CD4-positive, alpha-beta memory T cell (primary cell): ENCODE measurements around the gene IPO9. TPM values are rescaled to one million over a fixed set of nuclear protein-coding genes. Genes with fewer than 3 reads are reported as not detected.

Experiments used
- CTCF ChIA-PET: fragments of 350-600 bp; sonication (Branson Sonifier 250); formaldehyde crosslinking; loops from one replicate; lab custom pipeline; 2021; ENCODE audit warnings: inconsistent platforms; ENCODE audit not compliant: partially characterized antibody; lab: Charles Lee
- POLR2A ChIA-PET: fragments of 350-600 bp; sonication (Branson Sonifier 250); formaldehyde crosslinking; loops from one replicate; lab custom pipeline; 2021; ENCODE audit not compliant: partially characterized antibody; lab: Charles Lee
- DNase-seq, 5 donors: peaks; one replicate each; pipeline versions ENCODE4 v3.0.0 to v3.0.0-alpha.2; 2020 to 2022; ENCODE audit warnings: mixed read lengths in 1 of 5
- H3K27ac ChIP-seq: one replicate; pipeline ENCODE4 v1.7.0; 2013; ENCODE audit warnings: low read depth, low read length
- H3K27me3 ChIP-seq: 2 replicates; pipeline ENCODE4 v1.7.0; 2013; ENCODE audit warnings: mild to moderate bottlenecking, low read length, moderate library complexity; ENCODE audit not compliant: insufficient read depth
- H3K36me3 ChIP-seq: 2 replicates; pipeline ENCODE4 v1.7.0; 2013; ENCODE audit warnings: mild to moderate bottlenecking, low read length, moderate library complexity; ENCODE audit not compliant: insufficient read depth
- H3K4me1 ChIP-seq: 2 replicates; pipeline ENCODE4 v1.7.0; 2013; ENCODE audit warnings: mild to moderate bottlenecking, low read length, moderate library complexity; ENCODE audit not compliant: insufficient read depth
- H3K4me3 ChIP-seq, 2 donors: one replicate each; pipeline ENCODE4 v1.7.0; 2013; ENCODE audit warnings: low read length in 2 of 2, mild to moderate bottlenecking in 1 of 2
- H3K9me3 ChIP-seq, 2 donors: one replicate each; pipeline ENCODE4 v1.7.0; 2013; ENCODE audit warnings: low read length in 2 of 2, control low read depth in 1 of 2; ENCODE audit not compliant: control insufficient read depth in 1 of 2
- H3K27ac Mint-ChIP-seq, 7 donors: one replicate each; pipeline ENCODE4 v1.8.0; 2020 to 2021; ENCODE audit warnings: mixed read lengths in 7 of 7, mild to moderate bottlenecking in 6 of 7, inconsistent platforms in 3 of 7, moderate library complexity in 3 of 7
- H3K27me3 Mint-ChIP-seq, 2 donors: one replicate each; pipeline ENCODE4 v1.8.0; 2020 to 2021; ENCODE audit warnings: mixed read lengths in 2 of 2
- H3K36me3 Mint-ChIP-seq, 2 donors: one replicate each; pipeline ENCODE4 v1.8.0; 2020 to 2021; ENCODE audit warnings: mixed read lengths in 2 of 2, inconsistent platforms in 1 of 2, mild to moderate bottlenecking in 1 of 2
- H3K4me1 Mint-ChIP-seq, 4 donors: one replicate each; pipeline ENCODE4 v1.8.0; 2020 to 2021; ENCODE audit warnings: mixed read lengths in 4 of 4, mild to moderate bottlenecking in 1 of 4
- H3K4me3 Mint-ChIP-seq, 8 donors: one replicate each; pipeline ENCODE4 v1.8.0; 2020 to 2021; ENCODE audit warnings: mixed read lengths in 8 of 8, mild to moderate bottlenecking in 7 of 8, moderate library complexity in 6 of 8, inconsistent platforms in 3 of 8
- H3K9me3 Mint-ChIP-seq, 8 donors: one replicate each; pipeline ENCODE4 v1.8.0; 2020 to 2021; ENCODE audit warnings: mixed read lengths in 8 of 8, mild to moderate bottlenecking in 5 of 8, inconsistent platforms in 3 of 8, moderate library complexity in 1 of 8
- intact Hi-C: fragments of 100-400 bp; cut with micrococcal nuclease; formaldehyde crosslinking; loops from one replicate; pipeline ENCODE4 v1.15.1; 2023
- polyA plus RNA-seq, 2 donors: library from polyadenylated mRNA; unstranded; fragments of 300-500 nt; fragmentation: Illumina TruSeq; gene quantifications; one replicate each; pipeline ENCODE4 v1.2.3, GENCODE V29; 2021
- total RNA-seq, 2 experiments: library from RNA; stranded (reverse); gene quantifications; one replicate each; pipeline ENCODE4 v1.2.3, GENCODE V29; 2021

Gene IPO9
- total and polyA plus RNA-seq, 4 experiments from 2014 or later, result 13.1 to 42.7 (median 30.7) TPM

DNA sequence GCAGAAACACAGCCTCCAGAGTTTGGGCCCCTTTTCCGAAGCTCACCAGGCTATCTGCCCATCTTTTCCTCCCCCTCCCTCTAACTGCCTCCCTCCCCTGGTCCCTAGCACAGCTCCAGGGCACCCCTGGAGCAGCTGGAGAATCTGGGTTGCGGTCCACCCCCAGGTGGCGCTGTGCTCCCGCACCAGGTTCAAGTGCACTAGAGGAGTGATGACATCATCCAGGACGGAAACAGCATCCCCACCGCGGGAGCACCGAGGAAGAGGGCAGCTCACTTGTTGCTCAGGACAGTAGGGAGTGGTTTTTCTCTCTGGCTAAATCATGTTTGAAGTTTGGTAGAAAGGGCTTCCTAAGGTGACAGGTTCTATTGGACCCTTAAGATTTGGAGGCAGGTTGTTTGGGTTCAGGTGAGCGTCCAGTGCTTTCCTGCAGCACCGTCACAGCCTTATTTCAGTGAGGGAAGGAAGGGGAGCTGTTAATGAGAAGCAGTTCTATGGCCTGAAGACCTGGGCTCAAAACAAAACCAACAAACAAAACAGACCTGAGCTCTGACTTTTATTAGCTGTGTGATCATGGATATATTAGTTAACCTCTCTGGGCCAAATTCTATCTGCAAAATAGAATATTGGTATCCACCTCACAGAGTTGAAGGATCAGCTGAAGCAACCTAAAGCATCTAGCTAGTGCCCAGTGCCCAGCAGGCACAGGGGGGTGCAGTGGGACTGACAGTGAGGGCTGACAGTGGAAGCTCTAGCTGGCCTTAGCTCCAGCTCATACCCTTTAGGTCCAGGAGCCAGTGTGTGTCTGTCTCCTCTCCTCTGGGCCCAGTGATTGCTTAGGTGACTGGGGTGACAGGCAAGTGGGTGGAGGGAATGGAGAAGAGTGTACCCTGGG lies 67.2 kb downstream of the IPO9 start:
- no peak overlapping the region for H3K4me3 ChIP-seq
- POLR2A ChIA-PET, result interaction anchor here (0.5 to 2.4 kb wide), 4 partner anchors 24 to 86 kb away, joined by 3 to 9 read pairs (median 6); partner anchors contain the start of genes RNPEP and TIMM17A
- H3K9me3 Mint-ChIP-seq, result no peaks in the 10 kb centered on the region
- peaks cover under 1% of the 10 kb centered on the region for H3K27me3 ChIP-seq
- CTCF ChIA-PET, result interaction anchor here (0.6 to 5.2 kb wide), 36 partner anchors 8 to 288 kb away, joined by 3 to 104 read pairs (median 4); partner anchors contain the start of genes LMOD1 and TIMM17A
- H3K4me1 Mint-ChIP-seq, result peaks cover 5 to 7% (median 6%) of the 10 kb centered on the region in 4 donors
- peak overlapping the region; percentile 10 to 90 (median 74) for H3K27ac Mint-ChIP-seq
- DNase-seq, result peak; percentile 72 to 83 (median 75)
- H3K4me1 ChIP-seq, result peaks cover 7% of the 10 kb centered on the region
- H3K36me3 Mint-ChIP-seq, result no peaks in the 10 kb centered on the region
- H3K4me3 Mint-ChIP-seq, result peak overlapping the region in 7 of 8 donors; percentile 28 to 74 (median 68)
- H3K27ac ChIP-seq, result no peak overlapping the region
- intact Hi-C loops, result loop anchor here (1.0 kb wide), 2 partner anchors 59 to 76 kb away; partner anchors contain the start of gene TIMM17A
- peaks cover 9 to 29% of the 10 kb centered on the region in 2 donors for H3K27me3 Mint-ChIP-seq
- H3K36me3 ChIP-seq, result no peaks in the 10 kb centered on the region
- H3K9me3 ChIP-seq, result no peaks in the 10 kb centered on the region

DNA sequence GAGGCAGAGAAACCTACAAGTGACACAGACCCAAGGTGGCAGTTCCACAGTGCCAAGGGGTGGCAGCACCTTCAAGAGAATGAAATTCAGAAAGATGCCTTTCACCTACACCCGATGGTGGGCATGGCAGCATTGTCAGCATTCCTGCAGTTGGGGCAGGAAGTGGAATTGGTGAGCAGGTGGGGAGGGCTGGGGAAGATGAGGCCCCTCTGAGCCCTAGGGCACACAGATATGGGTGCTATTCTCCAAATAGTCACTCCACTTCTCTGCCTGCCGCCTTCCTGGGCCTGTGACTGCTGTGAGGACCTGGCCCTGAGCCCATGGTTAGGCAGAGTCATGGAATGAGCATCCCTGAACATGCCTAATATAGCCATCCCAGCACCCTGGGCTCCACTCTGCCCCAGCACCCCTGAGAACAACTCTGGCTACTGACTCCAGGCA lies 68.0 kb downstream of the IPO9 start:
- intact Hi-C loops, result loop anchor here (1.0 kb wide), 2 partner anchors 58 to 75 kb away; partner anchors contain the start of gene TIMM17A
- Mint-ChIP-seq H3K27me3 (peaks cover 5 to 25% of the 10 kb centered on the region in 2 donors), H3K4me3 (no peak overlapping the region), H3K36me3 (no peaks in the 10 kb centered on the region), H3K27ac (peak overlapping the region in 3 of 7 donors; percentile 10 to 74 (median 24)), H3K4me1 (peaks cover 5 to 7% (median 6%) of the 10 kb centered on the region in 4 donors), H3K9me3 (no peaks in the 10 kb centered on the region)
- no peaks in the 10 kb centered on the region for H3K27me3 ChIP-seq
- H3K36me3 ChIP-seq, result no peaks in the 10 kb centered on the region
- ChIA-PET POLR2A (interaction anchor here (0.5 to 2.4 kb wide), 3 partner anchors 23 to 85 kb away, joined by 3 to 9 read pairs (median 6); partner anchors contain the start of gene RNPEP), CTCF (interaction anchor here (0.8 to 5.2 kb wide), 19 partner anchors 10 to 288 kb away, joined by 3 to 104 read pairs (median 8); partner anchors contain the start of gene TIMM17A)
- no peak for DNase-seq
- H3K4me3 ChIP-seq, result no peak overlapping the region
- no peak overlapping the region for H3K27ac ChIP-seq
- H3K4me1 ChIP-seq, result peaks cover 7% of the 10 kb centered on the region
- H3K9me3 ChIP-seq, result no peaks in the 10 kb centered on the region

DNA sequence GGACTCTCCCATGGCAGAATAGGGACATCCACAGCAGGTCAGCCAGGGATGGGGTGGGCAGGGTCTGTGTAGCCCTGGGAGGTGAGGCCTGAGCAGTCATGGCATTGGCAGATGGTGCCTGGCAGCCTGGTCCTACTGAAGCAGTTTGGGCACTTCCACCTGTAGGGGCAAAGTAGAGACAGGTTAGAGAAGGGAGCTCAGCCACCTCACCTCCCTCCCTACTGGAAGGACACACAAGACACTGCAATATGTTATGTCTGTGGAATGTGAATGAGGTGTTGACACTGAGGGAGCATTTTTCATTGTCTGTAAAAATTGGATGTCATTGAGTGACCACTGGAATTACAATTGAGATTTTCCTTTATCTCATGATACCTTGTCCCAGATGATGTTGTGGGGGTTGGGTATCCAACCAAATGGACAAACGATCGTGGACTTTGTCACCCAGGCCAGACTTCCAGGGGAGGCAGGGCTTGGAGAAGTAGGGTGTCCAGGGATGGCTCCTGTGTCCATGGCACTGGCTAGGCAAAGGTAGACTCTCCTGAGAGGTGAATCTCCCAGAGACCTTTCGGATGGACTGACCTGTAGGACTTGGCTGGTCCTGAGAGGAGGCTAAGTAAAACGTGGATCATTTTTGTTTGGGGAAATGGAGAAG lies 69.4 kb downstream of the IPO9 start:
- peak overlapping the region in 1 of 8 donors; percentile 56 for H3K4me3 Mint-ChIP-seq
- intact Hi-C loops, result no loop called here
- POLR2A ChIA-PET, result no interaction called here
- Histone ChIP-seq H3K36me3 (no peaks in the 10 kb centered on the region), H3K4me3 (no peak overlapping the region), H3K9me3 (no peaks in the 10 kb centered on the region), H3K27ac (no peak overlapping the region), H3K27me3 (no peaks in the 10 kb centered on the region), H3K4me1 (peaks cover 7% of the 10 kb centered on the region)
- DNase-seq, result no peak
- peaks cover 3 to 16% of the 10 kb centered on the region in 2 donors for H3K27me3 Mint-ChIP-seq
- no peaks in the 10 kb centered on the region for H3K36me3 Mint-ChIP-seq
- peaks cover 5 to 7% (median 6%) of the 10 kb centered on the region in 4 donors for H3K4me1 Mint-ChIP-seq
- no peak overlapping the region for H3K27ac Mint-ChIP-seq
- CTCF ChIA-PET, result interaction anchor here (1.0 to 5.2 kb wide), 2 partner anchors 17 to 75 kb away, joined by 5 to 91 read pairs; no protein-coding TSS in a partner anchor
- no peaks in the 10 kb centered on the region for H3K9me3 Mint-ChIP-seq

DNA sequence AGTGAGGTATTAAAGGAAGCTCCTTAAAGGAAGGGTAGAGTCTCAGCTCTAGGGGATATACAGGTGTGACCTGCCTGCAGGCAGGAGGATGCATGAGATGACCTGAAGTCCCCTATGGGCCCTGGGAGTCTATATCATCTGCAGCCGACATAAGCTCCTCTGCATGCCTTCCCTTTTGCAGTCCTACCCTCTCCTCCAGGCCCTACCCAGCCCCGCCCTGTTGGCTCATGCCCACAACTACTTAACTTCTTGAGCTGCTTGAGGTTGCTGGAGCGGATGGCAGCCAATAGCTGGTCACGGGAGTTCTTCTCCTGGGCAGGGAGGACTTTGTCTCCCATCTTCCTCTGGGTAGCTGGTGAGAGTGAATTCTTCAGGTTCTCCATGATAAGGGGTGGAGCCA lies 70.0 kb downstream of the IPO9 start:
- H3K27ac Mint-ChIP-seq, result no peak overlapping the region
- H3K27ac ChIP-seq, result no peak overlapping the region
- peaks cover 1 to 10% of the 10 kb centered on the region in 2 donors for H3K27me3 Mint-ChIP-seq
- H3K9me3 ChIP-seq, result no peaks in the 10 kb centered on the region
- H3K4me1 ChIP-seq, result peaks cover 7% of the 10 kb centered on the region
- no peak overlapping the region for H3K4me3 ChIP-seq
- intact Hi-C loops, result no loop called here
- no peaks in the 10 kb centered on the region for H3K27me3 ChIP-seq
- no peak for DNase-seq
- H3K4me1 Mint-ChIP-seq, result peaks cover 5 to 7% (median 6%) of the 10 kb centered on the region in 4 donors
- no peaks in the 10 kb centered on the region for H3K36me3 ChIP-seq
- H3K9me3 Mint-ChIP-seq, result no peaks in the 10 kb centered on the region
- ChIA-PET POLR2A (no interaction called here), CTCF (interaction anchor here (0.7 to 5.2 kb wide), 2 partner anchors 17 to 73 kb away, joined by 3 to 91 read pairs; no protein-coding TSS in a partner anchor)
- no peak overlapping the region for H3K4me3 Mint-ChIP-seq
- H3K36me3 Mint-ChIP-seq, result no peaks in the 10 kb centered on the region

DNA sequence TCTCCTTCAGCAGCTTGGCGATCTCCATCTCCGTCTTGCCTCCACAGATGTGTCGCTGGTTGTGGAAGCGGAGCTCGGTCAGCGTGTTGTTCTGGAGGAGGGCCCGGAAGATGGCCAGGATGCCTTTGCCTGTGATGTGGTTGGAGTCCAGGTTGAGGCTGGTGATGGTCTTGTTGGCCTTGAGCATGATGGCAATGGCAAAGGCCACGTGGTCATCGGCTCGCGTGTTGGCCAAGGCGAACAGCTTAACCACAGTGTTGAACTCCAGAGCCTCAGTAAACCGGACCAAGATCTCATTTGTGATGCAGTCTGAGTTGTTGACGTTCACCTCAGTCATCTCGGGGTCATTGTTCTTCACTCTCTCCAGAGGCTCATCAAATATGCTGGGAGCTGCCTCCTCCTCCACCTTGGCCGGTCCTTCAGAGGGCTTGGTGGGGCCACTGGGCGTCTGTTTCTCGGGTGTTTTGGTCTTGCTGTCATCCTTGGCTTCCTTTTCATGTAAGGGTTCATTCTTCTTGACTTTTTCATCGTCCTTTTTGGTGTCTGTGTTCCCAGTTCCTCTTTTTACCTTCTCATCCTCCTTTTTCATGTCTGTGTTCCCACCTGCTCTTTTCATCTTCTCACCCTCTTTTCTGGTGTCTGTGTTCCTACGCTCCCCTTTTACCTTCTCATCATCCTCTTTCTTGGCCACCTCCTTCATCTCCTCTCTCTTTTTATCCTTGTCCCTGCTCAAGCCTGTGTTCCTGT lies 70.9 kb downstream of the IPO9 start:
- intact Hi-C loops, result no loop called here
- POLR2A ChIA-PET, result no interaction called here
- Histone ChIP-seq H3K9me3 (no peaks in the 10 kb centered on the region), H3K36me3 (no peaks in the 10 kb centered on the region), H3K4me3 (no peak overlapping the region), H3K27me3 (no peaks in the 10 kb centered on the region), H3K4me1 (peaks cover 7% of the 10 kb centered on the region), H3K27ac (no peak overlapping the region)
- no peaks in the 10 kb centered on the region for H3K36me3 Mint-ChIP-seq
- H3K4me3 Mint-ChIP-seq, result no peak overlapping the region
- peaks cover 0 to 2% of the 10 kb centered on the region in 2 donors for H3K27me3 Mint-ChIP-seq
- peaks cover 5 to 7% (median 6%) of the 10 kb centered on the region in 4 donors for H3K4me1 Mint-ChIP-seq
- no peak for DNase-seq
- CTCF ChIA-PET, result interaction anchor here (0.7 to 5.2 kb wide), 2 partner anchors 18 to 72 kb away, joined by 3 to 91 read pairs; no protein-coding TSS in a partner anchor
- no peaks in the 10 kb centered on the region for H3K9me3 Mint-ChIP-seq
- peak overlapping the region in 2 of 7 donors; percentile 4 to 42 for H3K27ac Mint-ChIP-seq

DNA sequence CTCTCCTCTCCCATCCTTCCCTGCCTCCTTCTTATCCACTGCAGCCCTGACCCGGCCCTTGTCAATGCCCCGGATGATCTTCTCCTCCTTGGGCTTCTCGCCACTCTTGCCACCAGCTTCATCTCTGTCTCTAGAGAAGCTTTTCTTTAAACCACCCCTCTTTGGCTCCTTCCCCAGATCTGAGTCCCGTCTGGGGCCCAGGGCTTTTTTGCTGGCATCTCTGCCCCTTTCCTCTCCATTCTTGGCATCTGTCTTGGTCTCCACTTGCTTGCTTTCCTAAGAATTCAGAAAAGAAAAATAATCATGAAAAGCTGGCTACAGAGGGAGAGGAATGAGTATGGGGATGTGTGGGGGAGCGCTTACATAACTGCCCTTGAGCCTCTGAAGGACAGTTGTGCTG lies 71.5 kb downstream of the IPO9 start:
- H3K27ac ChIP-seq, result no peak overlapping the region
- ChIA-PET CTCF (no interaction called here), POLR2A (no interaction called here)
- H3K27me3 ChIP-seq, result no peaks in the 10 kb centered on the region
- intact Hi-C loops, result no loop called here
- no peak overlapping the region for H3K4me3 ChIP-seq
- no peaks in the 10 kb centered on the region for H3K9me3 ChIP-seq
- Mint-ChIP-seq H3K9me3 (no peaks in the 10 kb centered on the region), H3K4me1 (peaks cover 5 to 7% (median 6%) of the 10 kb centered on the region in 4 donors), H3K36me3 (no peaks in the 10 kb centered on the region), H3K27me3 (peaks cover 0 to 2% of the 10 kb centered on the region in 2 donors), H3K4me3 (no peak overlapping the region), H3K27ac (no peak overlapping the region)
- DNase-seq, result no peak
- peaks cover 7% of the 10 kb centered on the region for H3K4me1 ChIP-seq
- H3K36me3 ChIP-seq, result no peaks in the 10 kb centered on the region
